IPS DF 19.7 (cell line): ENCODE results near the gene F2.
"Not testable (repeated sequence)": the region's sequence is repeated elsewhere in the genome, so short reads cannot be mapped to it uniquely, and the experiment has no call there.

Experiments used
- DNase-seq: peaks from one replicate; pipeline ENCODE4 v3.0.0-alpha.2; 2013; ENCODE audit warnings: low read depth, low spot score

Gene F2

GRCh38 chr11:46686886-46687795 is 31.9 kb upstream of the F2 start:
- DNase-seq: no peak

- DNase-seq: no peak
These were observed 28.3 kb upstream of the F2 start for GRCh38 chr11:46690702-46691101.

GRCh38 chr11:46692450-46692849 is 26.6 kb upstream of the F2 start:
- DNase-seq: no peak

- no peak for DNase-seq
These were observed 25.4 kb upstream of the F2 start for GRCh38 chr11:46693597-46694012.

GRCh38 chr11:46694072-46694471 is 24.9 kb upstream of the F2 start:
- no peak for DNase-seq

- DNase-seq: no peak
These were observed 24.4 kb upstream of the F2 start for GRCh38 chr11:46694607-46695006.

GRCh38 chr11:46695345-46696211 is 23.4 kb upstream of the F2 start:
- no peak for DNase-seq

- DNase-seq: no peak
These were observed 22.8 kb upstream of the F2 start for GRCh38 chr11:46696212-46696558.

GRCh38 chr11:46697303-46697702 is 21.7 kb upstream of the F2 start:
- no peak for DNase-seq

- no peak for DNase-seq
These were observed 21.3 kb upstream of the F2 start for GRCh38 chr11:46697723-46698122.

GRCh38 chr11:46698597-46698996 is 20.4 kb upstream of the F2 start:
- DNase-seq: no peak

- peak; percentile 89 for DNase-seq
These were observed 18.6 kb upstream of the F2 start, which contains the start of the genes ARHGAP1 and ZNF408 for GRCh38 chr11:46700241-46701077. Gene ARHGAP1 (minus strand): TSS chr11:46700619. CDS start chr11:46696107, 4,512 bp downstream. Gene ZNF408 (plus strand): TSS chr11:46701031. CDS start chr11:46701048, 17 bp downstream.

GRCh38 chr11:46701078-46701654 is 17.8 kb upstream of the F2 start:
- DNase-seq: no peak

GRCh38 chr11:46705070-46705688 is 13.8 kb upstream of the F2 start:
- DNase-seq: no peak

- DNase-seq: no peak
These were observed 12.1 kb upstream of the F2 start for GRCh38 chr11:46706886-46707285.

- DNase-seq: not testable (repeated sequence)
These were observed 9.7 kb upstream of the F2 start for GRCh38 chr11:46709351-46709750.

- DNase-seq: no peak
These were observed 8.2 kb upstream of the F2 start for GRCh38 chr11:46710821-46711269.

GRCh38 chr11:46711303-46711702 is 7.7 kb upstream of the F2 start:
- no peak for DNase-seq

- no peak for DNase-seq
These were observed 6.0 kb upstream of the F2 start for GRCh38 chr11:46712874-46713576.

- not testable (repeated sequence) for DNase-seq
These were observed 1.2 kb upstream of the F2 start for GRCh38 chr11:46717825-46718154.
